T47D (cell line): ENCODE measurements around the gene SYNE1.
A peak's percentile ranks its signal among the peaks of the same experiment; 100 is the strongest.
"Not testable (repeated sequence)": the region's sequence is repeated elsewhere in the genome, so short reads cannot be mapped to it uniquely, and the experiment has no call there.

ENCODE experiments used
- DNase-seq, 2 experiments: peaks; one replicate each; pipeline versions ENCODE4 v3.0.0 to v3.0.0-alpha.2; 2011 to 2012; ENCODE audit warnings: low read depth in 1 of 2, low spot score in 1 of 2
- JUND ChIP-seq: IDR thresholded peaks from 2 replicates; pipeline ENCODE4 v1.6.1; 2012; ENCODE audit warnings: low read depth
- in situ Hi-C: cut with HindIII; loops from 2 replicates; pipeline ENCODE4 v1.10.0; 2016; ENCODE audit warnings: low sequenced_read_pairs, low pct_unique_long_range_greater_than_20kb

Gene SYNE1

GRCh38 chr6:152573762-152574161 lies 63.4 kb downstream of the SYNE1 start:
- in situ Hi-C loops = no loop called here
- no peak for DNase-seq
- no peak for TF ChIP-seq JUND

GRCh38 chr6:152572338-152573088 lies 64.6 kb downstream of the SYNE1 start:
- DNase-seq = peak in 1 of 2 experiments; percentile 35
- in situ Hi-C loops = no loop called here
- no peak for TF ChIP-seq JUND

- no peak for TF ChIP-seq JUND
- in situ Hi-C loops = no loop called here
- DNase-seq = no peak
These were observed 65.2 kb downstream of the SYNE1 start for GRCh38 chr6:152571943-152572337.

GRCh38 chr6:152571089-152571488 lies 66.1 kb downstream of the SYNE1 start:
- DNase-seq = no peak
- in situ Hi-C loops = no loop called here
- TF ChIP-seq JUND = no peak

- in situ Hi-C loops = no loop called here
- DNase-seq = no peak
- no peak for TF ChIP-seq JUND
These were observed 70.9 kb downstream of the SYNE1 start for GRCh38 chr6:152566103-152566875.

GRCh38 chr6:152563177-152563576 lies 74.0 kb downstream of the SYNE1 start:
- TF ChIP-seq JUND = no peak
- no peak for DNase-seq
- in situ Hi-C loops = no loop called here

GRCh38 chr6:152558798-152559197 lies 78.4 kb downstream of the SYNE1 start:
- in situ Hi-C loops, DNase-seq: not testable (repeated sequence)

GRCh38 chr6:152557502-152557901 lies 79.7 kb downstream of the SYNE1 start:
- in situ Hi-C loops = no loop called here
- no peak for DNase-seq
- TF ChIP-seq JUND = no peak

GRCh38 chr6:152554851-152555250 lies 82.3 kb downstream of the SYNE1 start:
- in situ Hi-C loops = no loop called here
- TF ChIP-seq JUND = no peak
- no peak for DNase-seq

- peak in 1 of 2 experiments; percentile 67 for DNase-seq
- no peak for TF ChIP-seq JUND
- in situ Hi-C loops = no loop called here
These were observed 84.4 kb downstream of the SYNE1 start for GRCh38 chr6:152552616-152553209.

GRCh38 chr6:152543519-152543918 lies 93.6 kb downstream of the SYNE1 start:
- TF ChIP-seq JUND = no peak
- in situ Hi-C loops = no loop called here
- no peak for DNase-seq

- TF ChIP-seq JUND = no peak
- in situ Hi-C loops = no loop called here
- DNase-seq = no peak
These were observed 96.8 kb downstream of the SYNE1 start for GRCh38 chr6:152540381-152540780.

- no peak for TF ChIP-seq JUND
- DNase-seq = no peak
- in situ Hi-C loops = no loop called here
These were observed 102.6 kb downstream of the SYNE1 start for GRCh38 chr6:152534541-152534940.
